ENCODE results near the gene JUND.

Gene JUND

DNA sequence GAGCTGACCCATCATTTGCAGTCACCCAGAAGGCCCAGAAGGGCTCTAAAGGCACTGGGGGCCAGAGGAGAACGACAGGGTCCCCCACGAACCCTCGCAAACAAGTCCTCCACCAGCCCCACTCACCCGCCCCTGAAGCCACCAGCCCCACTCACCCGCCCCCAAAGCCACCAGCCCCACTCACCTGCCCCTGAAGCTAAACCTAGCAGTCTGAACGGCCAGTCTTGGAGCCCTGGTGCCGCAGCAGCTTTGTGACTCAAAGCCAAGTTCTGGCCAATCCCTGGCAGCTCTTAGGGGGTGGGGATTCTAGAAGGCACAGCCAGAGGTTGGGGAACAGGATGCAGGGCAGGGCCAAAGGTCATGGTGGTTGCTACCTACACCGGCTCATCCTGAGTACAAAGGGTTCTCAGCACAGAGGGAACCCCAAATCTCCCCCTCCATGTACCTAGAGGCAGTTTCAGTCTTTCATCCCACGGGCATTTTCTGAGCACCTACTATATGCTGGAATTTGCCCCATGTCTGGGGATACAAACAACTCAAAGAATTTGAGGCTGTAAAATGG, 7.1 kb downstream of the JUND start, which contains the start of gene IQCN:
TSS of gene IQCN (minus strand) at position 234 of the 562 bp plus-strand sequence. CDS start 4,974 bp downstream, outside the sequence.
- TF ChIP-seq CTCF (IDR thresholded peaks at IDR 0.05; ENCODE audit: low read length, missing control alignments): no peak
- H3K4me3 ChIP-seq (replicated peaks; ENCODE audit: low read depth, low read length): no peak within 1 kb of the TSS
- peak; percentile 36 for DNase-seq (ENCODE audit: low read depth)

GRCh38 chr19:18273561-18274218, 7.7 kb downstream of the JUND start:
- TF ChIP-seq CTCF (IDR thresholded peaks at IDR 0.05; ENCODE audit: low read length, missing control alignments): no peak
- DNase-seq (ENCODE audit: low read depth): no peak
- H3K4me3 ChIP-seq (replicated peaks; ENCODE audit: low read depth, low read length): no peak overlapping the region

GRCh38 chr19:18271433-18271841, 10.0 kb downstream of the JUND start:
- no peak for TF ChIP-seq CTCF (IDR thresholded peaks at IDR 0.05; ENCODE audit: low read length, missing control alignments)

DNA sequence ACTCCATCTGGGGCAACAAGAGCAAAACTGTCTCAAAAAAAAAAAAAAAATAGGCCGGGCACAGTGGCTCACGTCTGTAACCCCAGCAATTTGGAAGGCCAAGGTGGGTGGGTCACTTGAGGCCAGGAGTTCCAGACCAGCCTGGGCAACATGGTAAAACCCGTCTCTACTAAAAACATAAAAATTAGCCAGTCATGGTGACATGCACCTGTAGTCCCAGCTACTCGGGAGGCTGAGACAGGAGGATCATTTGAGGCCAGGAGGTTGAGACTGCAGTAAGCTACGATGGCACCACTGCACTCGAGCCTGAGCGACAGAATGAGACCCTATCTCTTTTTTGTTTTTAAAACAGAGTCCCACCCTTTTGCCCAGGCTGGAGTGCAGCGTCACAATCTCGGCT, 11.1 kb downstream of the JUND start:
- no peak for TF ChIP-seq CTCF (IDR thresholded peaks at IDR 0.05; ENCODE audit: low read length, missing control alignments)
- H3K4me3 ChIP-seq (replicated peaks; ENCODE audit: low read depth, low read length): no peak overlapping the region
- no peak for DNase-seq (ENCODE audit: low read depth)

More at GRCh38 chr19:18271433-18271841, 10.0 kb downstream of the JUND start:
- H3K4me3 ChIP-seq (replicated peaks; ENCODE audit: low read depth, low read length): no peak overlapping the region
- no peak for DNase-seq (ENCODE audit: low read depth)

DNA sequence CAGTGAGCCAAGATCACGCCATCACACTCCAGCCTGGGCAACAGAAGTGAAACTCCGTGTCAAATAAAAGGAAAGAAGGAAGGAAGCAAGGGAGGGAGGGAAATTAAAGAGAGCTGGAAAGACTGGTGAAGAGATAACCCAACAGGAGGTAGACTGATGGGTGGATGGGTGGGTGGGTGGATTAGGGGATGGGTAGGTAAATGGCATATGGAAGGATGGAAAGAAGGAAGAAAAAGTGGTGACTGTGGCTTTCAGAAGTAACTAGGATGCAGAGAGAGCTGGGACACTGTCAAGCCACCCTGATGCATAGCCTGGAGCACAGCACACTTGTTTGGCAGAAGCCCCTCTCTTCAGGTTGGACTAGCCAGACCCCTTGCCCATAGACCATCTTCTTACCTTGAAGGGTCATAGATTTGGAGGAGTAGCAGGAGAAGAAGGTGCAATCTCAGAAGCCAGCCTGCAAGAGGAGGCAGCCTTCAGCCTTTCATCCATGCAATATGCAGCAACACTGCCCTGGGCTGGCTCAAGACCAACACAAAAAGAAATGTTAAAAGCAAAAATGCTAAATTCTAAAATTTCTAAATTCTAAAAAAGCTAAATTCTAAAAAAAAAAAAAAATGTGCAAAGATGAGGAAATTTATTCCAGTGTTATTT, 12.2 kb downstream of the JUND start:
- no peak for DNase-seq (ENCODE audit: low read depth)
- no peak for TF ChIP-seq CTCF (IDR thresholded peaks at IDR 0.05; ENCODE audit: low read length, missing control alignments)
- H3K4me3 ChIP-seq (replicated peaks; ENCODE audit: low read depth, low read length): no peak overlapping the region

DNA sequence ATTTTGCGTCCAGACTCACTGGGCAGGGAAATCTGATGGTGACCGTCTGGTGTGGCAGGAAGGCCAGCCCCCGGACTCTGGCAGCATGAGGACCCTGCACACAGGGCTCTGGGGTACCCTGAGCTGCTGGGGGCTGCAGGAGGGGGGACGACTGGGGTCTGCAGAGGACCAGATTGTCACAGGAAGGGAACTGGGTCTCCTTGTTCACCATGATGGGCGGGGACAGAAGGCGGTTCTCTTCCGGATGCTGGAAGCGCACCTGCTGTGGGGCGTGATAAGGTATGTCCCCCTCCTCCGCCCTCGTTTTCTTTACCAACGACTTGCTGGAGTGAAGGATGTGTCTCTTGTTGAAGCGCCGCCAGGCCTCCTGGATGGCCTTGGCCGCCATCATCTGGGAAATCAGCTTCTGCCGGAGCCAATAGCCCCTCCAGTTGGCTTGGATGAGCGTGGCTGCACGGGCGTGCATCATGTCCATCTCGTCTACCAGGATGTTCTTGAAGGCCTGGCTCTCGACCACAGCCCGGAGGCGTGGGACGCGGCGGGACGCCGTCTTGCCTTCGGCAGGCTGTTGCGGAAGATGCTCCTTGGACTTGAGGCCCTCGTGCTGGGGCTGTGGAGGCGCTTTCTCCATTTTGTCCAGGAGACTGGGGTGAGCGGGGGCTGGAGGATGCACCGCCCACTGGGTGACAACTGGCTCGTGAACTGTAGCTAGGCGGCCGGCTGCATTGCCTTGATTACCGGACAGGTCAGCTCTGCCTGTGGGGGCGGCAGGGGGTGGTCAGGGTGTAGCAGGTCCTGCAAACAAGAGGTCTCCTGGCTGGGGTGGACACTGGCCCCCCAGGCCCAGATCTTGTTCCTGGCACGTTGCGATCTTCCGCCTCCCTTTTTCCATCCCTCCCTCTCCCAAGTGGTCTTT, 14.4 kb downstream of the JUND start:
- no peak overlapping the region for H3K4me3 ChIP-seq (replicated peaks; ENCODE audit: low read depth, low read length)
- TF ChIP-seq CTCF (IDR thresholded peaks at IDR 0.05; ENCODE audit: low read length, missing control alignments): no peak
- no peak for DNase-seq (ENCODE audit: low read depth)
